GM06990 (cell line): Measurements from ENCODE around the gene SENP5.
A peak's percentile ranks its signal among the peaks of the same experiment; 100 is the strongest.

ENCODE experiments used
- DNase-seq: peaks from one replicate; pipeline ENCODE4 v3.0.0-alpha.2; 2011; ENCODE audit not compliant: insufficient read length; ENCODE audit errors: extremely low read depth
- H3K27me3 ChIP-seq: replicated peaks from 2 replicates; pipeline ENCODE4 v1.6.0; 2011; ENCODE audit warnings: low read length; ENCODE audit not compliant: control insufficient read depth, insufficient read depth
- H3K36me3 ChIP-seq: 2 replicates; pipeline ENCODE4 v1.5.1; 2011; ENCODE audit warnings: low read length; ENCODE audit not compliant: control insufficient read depth, insufficient read depth
- H3K4me3 ChIP-seq: replicated peaks from 2 replicates; pipeline ENCODE4 v1.5.1; 2011; ENCODE audit warnings: low read depth, mild to moderate bottlenecking, control low read depth, low read length
- CTCF ChIP-seq: IDR thresholded peaks from 2 replicates; pipeline ENCODE4 v1.5.1; 2011; ENCODE audit warnings: low read length, control low read depth, mild to moderate bottlenecking, inconsistent platforms; ENCODE audit not compliant: insufficient read depth, poor library complexity, severe bottlenecking

The SENP5 gene

GRCh38 chr3:196969660-196970546 lies 102.2 kb downstream of the SENP5 start:
- peak; percentile 83 for DNase-seq
- 0 out of 2 replicates have a peak, but pooled peaks cover 1% of the 10 kb centered on the region for H3K36me3 ChIP-seq
- peak; percentile 2 for TF ChIP-seq CTCF
- H3K4me3 ChIP-seq = peak overlapping the region; percentile 76
- no peaks in the 10 kb centered on the region for H3K27me3 ChIP-seq

- no peak for TF ChIP-seq CTCF
- Histone ChIP-seq H3K36me3 (0 out of 2 replicates have a peak, but pooled peaks cover 1% of the 10 kb centered on the region), H3K4me3 (no peak overlapping the region), H3K27me3 (no peaks in the 10 kb centered on the region)
- DNase-seq = no peak
Measured at GRCh38 chr3:196970547-196971093, 102.9 kb downstream of the SENP5 start.

GRCh38 chr3:196971094-196971698 lies 103.5 kb downstream of the SENP5 start:
- H3K27me3 ChIP-seq = no peaks in the 10 kb centered on the region
- no peak overlapping the region for H3K4me3 ChIP-seq
- H3K36me3 ChIP-seq = 0 out of 2 replicates have a peak, but pooled peaks cover 1% of the 10 kb centered on the region
- no peak for DNase-seq
- TF ChIP-seq CTCF = no peak

- Histone ChIP-seq H3K4me3 (no peak overlapping the region), H3K27me3 (no peaks in the 10 kb centered on the region), H3K36me3 (no peaks in the 10 kb centered on the region)
- no peak for DNase-seq
- TF ChIP-seq CTCF = no peak
Measured at GRCh38 chr3:196974661-196975060, 106.9 kb downstream of the SENP5 start.

- DNase-seq = no peak
- TF ChIP-seq CTCF = no peak
- Histone ChIP-seq H3K36me3 (no peaks in the 10 kb centered on the region), H3K4me3 (no peak overlapping the region), H3K27me3 (no peaks in the 10 kb centered on the region)
Measured at GRCh38 chr3:196975349-196975748, 107.6 kb downstream of the SENP5 start.
